SK-N-SH treated with all-trans-retinoic acid at 6 μM for 48 hours (cell line): ENCODE data around the gene COG3.

Experiments
- ATAC-seq: fragments of 200-7000 bp; cut with Tn5 transposase; 3 replicates; pipeline ENCODE4 v1.9.1; 2020; ENCODE audit warnings: mild to moderate bottlenecking, moderate library complexity
- ARNTL ChIP-seq: fragments of 450-650 bp; formaldehyde crosslinking; IDR thresholded peaks from 2 replicates; pipeline ENCODE4 v1.5.0; 2020; ENCODE audit warnings: low read depth, mild to moderate bottlenecking, moderate library complexity, borderline replicate concordance
- CSDC2 ChIP-seq: fragments of 250-450 bp; sonication (Bioruptor Pico); IDR thresholded peaks from 2 replicates; pipeline ENCODE4 v1.5.0; 2020; ENCODE audit warnings: mild to moderate bottlenecking, moderate library complexity
- ESRRG ChIP-seq: fragments of 250-450 bp; sonication (Bioruptor Pico); IDR thresholded peaks from 2 replicates; pipeline ENCODE4 v1.6.1; 2021; ENCODE audit warnings: mild to moderate bottlenecking
- GLIS3 ChIP-seq: fragments of 250-450 bp; sonication (Bioruptor Pico); IDR thresholded peaks from 2 replicates; pipeline ENCODE4 v1.5.0; 2020; ENCODE audit warnings: mild to moderate bottlenecking, moderate library complexity
- ISL1 ChIP-seq: fragments of 250-450 bp; sonication (Bioruptor Pico); IDR thresholded peaks from 2 replicates; pipeline ENCODE4 v2.1.2; 2022; ENCODE audit warnings: mild to moderate bottlenecking, moderate library complexity
- OSR1 ChIP-seq: fragments of 250-450 bp; sonication (Bioruptor Pico); IDR thresholded peaks from 2 replicates; pipeline ENCODE4 v1.8.0; 2022; ENCODE audit warnings: moderate library complexity, mild to moderate bottlenecking, inconsistent platforms
- PPARA ChIP-seq: fragments of 250-450 bp; sonication (Bioruptor Pico); IDR thresholded peaks from 2 replicates; pipeline ENCODE4 v1.5.0; 2020; ENCODE audit warnings: mild to moderate bottlenecking, borderline replicate concordance
- RARB ChIP-seq: fragments of 250-450 bp; sonication (Bioruptor Pico); IDR thresholded peaks from 2 replicates; pipeline ENCODE4 v1.8.0; 2021; ENCODE audit warnings: mild to moderate bottlenecking, moderate library complexity
- SNAI2 ChIP-seq: fragments of 250-450 bp; sonication (Bioruptor Pico); IDR thresholded peaks from 2 replicates; pipeline ENCODE4 v1.5.0; 2020; ENCODE audit warnings: mild to moderate bottlenecking, moderate library complexity
- TCF4 ChIP-seq: fragments of 250-450 bp; sonication (Bioruptor Pico); IDR thresholded peaks from 2 replicates; pipeline ENCODE4 v1.8.0; 2021; ENCODE audit warnings: mild to moderate bottlenecking, moderate library complexity, borderline replicate concordance
- TOX ChIP-seq: fragments of 250-450 bp; sonication (Bioruptor Pico); IDR thresholded peaks from 2 replicates; pipeline ENCODE4 v1.8.0; 2021; ENCODE audit warnings: mild to moderate bottlenecking, moderate library complexity, borderline replicate concordance
- ZC3H10 ChIP-seq: fragments of 250-450 bp; sonication (Bioruptor Pico); IDR thresholded peaks from 2 replicates; pipeline ENCODE4 v1.5.1; 2021; ENCODE audit warnings: mild to moderate bottlenecking, moderate library complexity
- ZFP3 ChIP-seq: fragments of 250-450 bp; sonication (Bioruptor Pico); IDR thresholded peaks from 2 replicates; pipeline ENCODE4 v1.5.0; 2020; ENCODE audit warnings: mild to moderate bottlenecking, moderate library complexity
- ZFP30 ChIP-seq: fragments of 450-650 bp; formaldehyde crosslinking; IDR thresholded peaks from 2 replicates; pipeline ENCODE4 v1.5.0; 2022; ENCODE audit warnings: mild to moderate bottlenecking, moderate library complexity
- ZNF565 ChIP-seq: fragments of 450-650 bp; formaldehyde crosslinking; conservative IDR thresholded peaks from 2 replicates; pipeline ENCODE4 v1.5.0; 2020; ENCODE audit warnings: low read depth, mild to moderate bottlenecking, moderate library complexity
- ZNF70 ChIP-seq: fragments of 450-650 bp; formaldehyde crosslinking; IDR thresholded peaks from 2 replicates; pipeline ENCODE4 v1.5.0; 2020; ENCODE audit warnings: mild to moderate bottlenecking, moderate library complexity
- ZNF8 ChIP-seq: fragments of 450-650 bp; formaldehyde crosslinking; IDR thresholded peaks from 2 replicates; pipeline ENCODE4 v1.5.0; 2020; ENCODE audit warnings: mild to moderate bottlenecking, moderate library complexity
- TF ChIP-seq, protein P1 (sequence below): fragments of 250-450 bp; sonication (Bioruptor Pico); IDR thresholded peaks from 2 replicates; pipeline ENCODE4 v1.5.1; 2021; ENCODE audit warnings: mild to moderate bottlenecking, moderate library complexity
- TF ChIP-seq, protein P2 (sequence below): fragments of 250-450 bp; sonication (Bioruptor Pico); IDR thresholded peaks from 2 replicates; pipeline ENCODE4 v1.5.1; 2020; ENCODE audit warnings: low read depth, mild to moderate bottlenecking, moderate library complexity
- TF ChIP-seq, protein P3 (sequence below): fragments of 250-450 bp; sonication (Bioruptor Pico); IDR thresholded peaks from 2 replicates; pipeline ENCODE4 v1.8.0; 2020; ENCODE audit warnings: mild to moderate bottlenecking, moderate library complexity, borderline replicate concordance
- TF ChIP-seq, protein P4 (sequence below): fragments of 250-450 bp; sonication (Bioruptor Pico); IDR thresholded peaks from 2 replicates; pipeline ENCODE4 v1.8.0; 2021; ENCODE audit warnings: low read depth, mild to moderate bottlenecking, moderate library complexity, borderline replicate concordance
- TF ChIP-seq, protein P5 (sequence below): fragments of 250-450 bp; sonication (Bioruptor Pico); IDR thresholded peaks from 2 replicates; pipeline ENCODE4 v1.5.0; 2020; ENCODE audit warnings: mild to moderate bottlenecking, moderate library complexity

COG3 gene

DNA sequence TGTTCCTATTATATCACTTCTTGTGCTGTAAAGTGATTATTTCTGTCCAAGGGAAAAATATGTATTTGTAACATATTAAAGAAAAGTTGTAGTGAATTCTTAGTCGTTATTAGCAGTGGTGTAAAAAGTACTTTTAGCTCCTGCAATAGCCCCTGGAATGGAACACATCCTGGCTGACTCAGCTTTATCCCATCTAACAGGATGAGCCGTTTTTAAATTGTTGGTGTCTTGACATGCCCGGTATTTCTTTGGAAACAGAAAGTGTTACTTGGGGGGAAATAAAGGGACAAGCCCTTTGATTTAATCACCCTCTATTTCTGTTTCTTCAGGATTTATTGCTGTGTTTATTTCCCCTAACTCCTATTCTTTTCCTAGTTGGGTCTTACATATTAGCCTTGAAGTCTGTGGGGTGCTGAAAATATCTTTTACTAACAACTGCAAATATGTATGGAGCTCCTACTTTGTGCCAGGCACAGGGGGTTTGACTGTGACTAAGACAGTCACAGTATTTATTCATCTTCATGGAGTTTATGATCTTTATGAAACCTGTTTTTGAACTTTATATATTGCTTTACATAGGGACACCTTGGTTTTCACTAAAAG, 17.9 kb downstream of the COG3 start:
- TF ChIP-seq ZFP3 (CRISPR knock-in tag) = no peak
- TF ChIP-seq CSDC2 (CRISPR knock-in tag) = no peak
- TF ChIP-seq TOX (CRISPR knock-in tag) = no peak
- no peak for TF ChIP-seq PPARA (CRISPR knock-in tag)
- TF ChIP-seq ZC3H10 = no peak
- TF ChIP-seq OSR1 (CRISPR knock-in tag) = no peak
- TF ChIP-seq TCF4 (CRISPR knock-in tag) = no peak
- TF ChIP-seq, protein P1, sequence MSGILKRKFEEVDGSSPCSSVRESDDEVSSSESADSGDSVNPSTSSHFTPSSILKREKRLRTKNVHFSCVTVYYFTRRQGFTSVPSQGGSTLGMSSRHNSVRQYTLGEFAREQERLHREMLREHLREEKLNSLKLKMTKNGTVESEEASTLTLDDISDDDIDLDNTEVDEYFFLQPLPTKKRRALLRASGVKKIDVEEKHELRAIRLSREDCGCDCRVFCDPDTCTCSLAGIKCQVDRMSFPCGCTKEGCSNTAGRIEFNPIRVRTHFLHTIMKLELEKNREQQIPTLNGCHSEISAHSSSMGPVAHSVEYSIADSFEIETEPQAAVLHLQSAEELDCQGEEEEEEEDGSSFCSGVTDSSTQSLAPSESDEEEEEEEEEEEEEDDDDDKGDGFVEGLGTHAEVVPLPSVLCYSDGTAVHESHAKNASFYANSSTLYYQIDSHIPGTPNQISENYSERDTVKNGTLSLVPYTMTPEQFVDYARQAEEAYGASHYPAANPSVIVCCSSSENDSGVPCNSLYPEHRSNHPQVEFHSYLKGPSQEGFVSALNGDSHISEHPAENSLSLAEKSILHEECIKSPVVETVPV (CRISPR knock-in tag) = no peak
- no peak for TF ChIP-seq ZNF8 (CRISPR knock-in tag)
- no peak for TF ChIP-seq ESRRG
- TF ChIP-seq SNAI2 (CRISPR knock-in tag) = no peak
- no peak for TF ChIP-seq ZFP30
- TF ChIP-seq, protein P2, sequence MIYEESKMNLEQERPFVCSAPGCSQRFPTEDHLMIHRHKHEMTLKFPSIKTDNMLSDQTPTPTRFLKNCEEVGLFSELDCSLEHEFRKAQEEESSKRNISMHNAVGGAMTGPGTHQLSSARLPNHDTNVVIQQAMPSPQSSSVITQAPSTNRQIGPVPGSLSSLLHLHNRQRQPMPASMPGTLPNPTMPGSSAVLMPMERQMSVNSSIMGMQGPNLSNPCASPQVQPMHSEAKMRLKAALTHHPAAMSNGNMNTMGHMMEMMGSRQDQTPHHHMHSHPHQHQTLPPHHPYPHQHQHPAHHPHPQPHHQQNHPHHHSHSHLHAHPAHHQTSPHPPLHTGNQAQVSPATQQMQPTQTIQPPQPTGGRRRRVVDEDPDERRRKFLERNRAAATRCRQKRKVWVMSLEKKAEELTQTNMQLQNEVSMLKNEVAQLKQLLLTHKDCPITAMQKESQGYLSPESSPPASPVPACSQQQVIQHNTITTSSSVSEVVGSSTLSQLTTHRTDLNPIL (CRISPR knock-in tag) = no peak
- no peak for TF ChIP-seq ZNF565 (CRISPR knock-in tag)
- TF ChIP-seq GLIS3 = no peak
- ATAC-seq = peak; percentile 89

DNA sequence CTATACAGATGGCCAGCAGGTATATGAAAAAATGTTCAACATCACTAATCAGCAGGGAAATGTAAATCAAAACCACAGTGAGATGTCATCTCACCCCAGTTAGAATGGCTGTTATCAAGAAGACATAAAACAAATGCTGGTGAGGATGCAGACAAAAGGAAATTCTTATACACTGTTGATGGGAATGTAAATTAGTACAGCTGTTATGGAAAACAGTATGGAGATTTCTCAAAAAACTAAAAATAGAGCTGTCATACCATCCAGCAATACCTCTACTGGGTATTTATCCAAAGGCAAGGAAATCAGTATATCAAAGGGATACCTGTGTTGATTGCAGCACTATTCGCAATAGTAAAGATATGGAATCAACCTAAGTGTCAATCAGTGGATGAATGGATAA, 22.9 kb downstream of the COG3 start:
- no peak for ATAC-seq
- no peak for TF ChIP-seq CSDC2 (CRISPR knock-in tag)
- TF ChIP-seq, protein P1 (CRISPR knock-in tag) = no peak
- TF ChIP-seq ESRRG = no peak
- no peak for TF ChIP-seq GLIS3
- no peak for TF ChIP-seq ZFP3 (CRISPR knock-in tag)
- TF ChIP-seq, protein P3, sequence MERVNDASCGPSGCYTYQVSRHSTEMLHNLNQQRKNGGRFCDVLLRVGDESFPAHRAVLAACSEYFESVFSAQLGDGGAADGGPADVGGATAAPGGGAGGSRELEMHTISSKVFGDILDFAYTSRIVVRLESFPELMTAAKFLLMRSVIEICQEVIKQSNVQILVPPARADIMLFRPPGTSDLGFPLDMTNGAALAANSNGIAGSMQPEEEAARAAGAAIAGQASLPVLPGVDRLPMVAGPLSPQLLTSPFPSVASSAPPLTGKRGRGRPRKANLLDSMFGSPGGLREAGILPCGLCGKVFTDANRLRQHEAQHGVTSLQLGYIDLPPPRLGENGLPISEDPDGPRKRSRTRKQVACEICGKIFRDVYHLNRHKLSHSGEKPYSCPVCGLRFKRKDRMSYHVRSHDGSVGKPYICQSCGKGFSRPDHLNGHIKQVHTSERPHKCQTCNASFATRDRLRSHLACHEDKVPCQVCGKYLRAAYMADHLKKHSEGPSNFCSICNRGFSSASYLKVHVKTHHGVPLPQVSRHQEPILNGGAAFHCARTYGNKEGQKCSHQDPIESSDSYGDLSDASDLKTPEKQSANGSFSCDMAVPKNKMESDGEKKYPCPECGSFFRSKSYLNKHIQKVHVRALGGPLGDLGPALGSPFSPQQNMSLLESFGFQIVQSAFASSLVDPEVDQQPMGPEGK = no peak
- TF ChIP-seq PPARA (CRISPR knock-in tag) = no peak
- TF ChIP-seq, protein P2 (CRISPR knock-in tag) = no peak
- TF ChIP-seq RARB = no peak
- no peak for TF ChIP-seq TCF4 (CRISPR knock-in tag)
- no peak for TF ChIP-seq TOX (CRISPR knock-in tag)
- TF ChIP-seq, protein P4, sequence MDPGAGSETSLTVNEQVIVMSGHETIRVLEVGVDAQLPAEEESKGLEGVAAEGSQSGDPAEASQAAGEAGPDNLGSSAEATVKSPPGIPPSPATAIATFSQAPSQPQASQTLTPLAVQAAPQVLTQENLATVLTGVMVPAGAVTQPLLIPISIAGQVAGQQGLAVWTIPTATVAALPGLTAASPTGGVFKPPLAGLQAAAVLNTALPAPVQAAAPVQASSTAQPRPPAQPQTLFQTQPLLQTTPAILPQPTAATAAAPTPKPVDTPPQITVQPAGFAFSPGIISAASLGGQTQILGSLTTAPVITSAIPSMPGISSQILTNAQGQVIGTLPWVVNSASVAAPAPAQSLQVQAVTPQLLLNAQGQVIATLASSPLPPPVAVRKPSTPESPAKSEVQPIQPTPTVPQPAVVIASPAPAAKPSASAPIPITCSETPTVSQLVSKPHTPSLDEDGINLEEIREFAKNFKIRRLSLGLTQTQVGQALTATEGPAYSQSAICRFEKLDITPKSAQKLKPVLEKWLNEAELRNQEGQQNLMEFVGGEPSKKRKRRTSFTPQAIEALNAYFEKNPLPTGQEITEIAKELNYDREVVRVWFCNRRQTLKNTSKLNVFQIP (CRISPR knock-in tag) = no peak
- TF ChIP-seq ISL1 (CRISPR knock-in tag) = no peak
- no peak for TF ChIP-seq ZNF8 (CRISPR knock-in tag)
- no peak for TF ChIP-seq ARNTL (CRISPR knock-in tag)
- no peak for TF ChIP-seq ZNF70 (CRISPR knock-in tag)
- no peak for TF ChIP-seq SNAI2 (CRISPR knock-in tag)
- TF ChIP-seq, all 23 proteins: peak for 0

DNA sequence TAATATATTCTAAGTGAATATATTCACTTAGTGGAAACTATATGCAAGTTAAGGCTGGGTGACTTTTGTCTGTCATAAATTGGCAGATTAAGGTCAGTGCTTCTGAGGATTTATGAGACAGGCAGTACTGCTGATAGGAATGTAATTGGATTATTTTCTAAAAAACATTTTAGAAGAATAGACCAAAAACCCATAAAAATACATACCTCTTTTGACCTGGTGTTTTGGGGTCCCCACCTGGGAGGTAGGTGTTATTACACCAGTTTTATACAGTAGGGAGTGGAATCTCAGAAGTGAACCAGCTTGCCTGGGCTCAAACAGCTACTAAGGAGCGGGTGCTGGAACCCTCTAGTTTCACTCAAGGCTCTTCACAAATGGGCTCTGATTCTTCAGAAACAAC, 25.3 kb downstream of the COG3 start:
- peak; percentile 66 for ATAC-seq
- TF ChIP-seq PPARA (CRISPR knock-in tag) (no peak), ZNF565 (CRISPR knock-in tag) (no peak), ZC3H10 (no peak), ESRRG (no peak), ARNTL (CRISPR knock-in tag) (no peak)
- TF ChIP-seq, protein P5, sequence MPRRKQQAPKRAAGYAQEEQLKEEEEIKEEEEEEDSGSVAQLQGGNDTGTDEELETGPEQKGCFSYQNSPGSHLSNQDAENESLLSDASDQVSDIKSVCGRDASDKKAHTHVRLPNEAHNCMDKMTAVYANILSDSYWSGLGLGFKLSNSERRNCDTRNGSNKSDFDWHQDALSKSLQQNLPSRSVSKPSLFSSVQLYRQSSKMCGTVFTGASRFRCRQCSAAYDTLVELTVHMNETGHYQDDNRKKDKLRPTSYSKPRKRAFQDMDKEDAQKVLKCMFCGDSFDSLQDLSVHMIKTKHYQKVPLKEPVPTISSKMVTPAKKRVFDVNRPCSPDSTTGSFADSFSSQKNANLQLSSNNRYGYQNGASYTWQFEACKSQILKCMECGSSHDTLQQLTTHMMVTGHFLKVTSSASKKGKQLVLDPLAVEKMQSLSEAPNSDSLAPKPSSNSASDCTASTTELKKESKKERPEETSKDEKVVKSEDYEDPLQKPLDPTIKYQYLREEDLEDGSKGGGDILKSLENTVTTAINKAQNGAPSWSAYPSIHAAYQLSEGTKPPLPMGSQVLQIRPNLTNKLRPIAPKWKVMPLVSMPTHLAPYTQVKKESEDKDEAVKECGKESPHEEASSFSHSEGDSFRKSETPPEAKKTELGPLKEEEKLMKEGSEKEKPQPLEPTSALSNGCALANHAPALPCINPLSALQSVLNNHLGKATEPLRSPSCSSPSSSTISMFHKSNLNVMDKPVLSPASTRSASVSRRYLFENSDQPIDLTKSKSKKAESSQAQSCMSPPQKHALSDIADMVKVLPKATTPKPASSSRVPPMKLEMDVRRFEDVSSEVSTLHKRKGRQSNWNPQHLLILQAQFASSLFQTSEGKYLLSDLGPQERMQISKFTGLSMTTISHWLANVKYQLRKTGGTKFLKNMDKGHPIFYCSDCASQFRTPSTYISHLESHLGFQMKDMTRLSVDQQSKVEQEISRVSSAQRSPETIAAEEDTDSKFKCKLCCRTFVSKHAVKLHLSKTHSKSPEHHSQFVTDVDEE (CRISPR knock-in tag) = no peak
- TF ChIP-seq, protein P2 (CRISPR knock-in tag) = no peak
